Body of pancreas (tissue), 4 donors: Measurements from ENCODE around the gene ADCY7. TPM values are rescaled to one million over a fixed set of nuclear protein-coding genes. Genes with fewer than 3 reads are reported as not detected.

Experiments
- ATAC-seq: fragments of 150-250 bp; one replicate; pipeline ENCODE4 v1.9.1; 2016
- DNase-seq, 4 donors: peaks; one replicate each; pipeline ENCODE4 v3.0.0-alpha.2; 2019
- H3K27ac ChIP-seq, 4 donors: fragments of 200-600 bp; sonication (generic); 1 replicate in 3 of 4; 2 replicates in 1 of 4; pipeline versions ENCODE4 v1.5.1 to v1.6.1; 2016 to 2019; ENCODE audit warnings: mild to moderate bottlenecking in 1 of 4, mixed read lengths in 1 of 4, moderate library complexity in 1 of 4
- H3K27me3 ChIP-seq, 2 donors: fragments of 200-600 bp; sonication (generic); one replicate each; pipeline ENCODE4 v1.6.0; 2016; ENCODE audit warnings: mild to moderate bottlenecking in 1 of 2
- H3K36me3 ChIP-seq, 2 donors: fragments of 200-600 bp; sonication (generic); replicated peaks in 1 of 2; 2 replicates each; pipeline ENCODE4 v1.5.1; 2016; ENCODE audit warnings: low read depth in 2 of 2; ENCODE audit not compliant: insufficient read depth in 1 of 2
- H3K4me1 ChIP-seq: fragments of 200-600 bp; sonication (generic); one replicate; pipeline ENCODE4 v1.6.0; 2016
- H3K4me3 ChIP-seq, 2 donors: fragments of 200-600 bp; sonication (generic); 1 replicate in 1 of 2; 2 replicates in 1 of 2; pipeline ENCODE4 v1.5.1; 2016 to 2019
- H3K9me3 ChIP-seq, 3 donors: fragments of 200-600 bp; sonication (generic); 1 replicate in 2 of 3; 2 replicates in 1 of 3; pipeline ENCODE4 v1.5.1; 2016
- CTCF ChIP-seq, 7 experiments: fragments of 450-650 bp in 4 of 7; fragments of 200-600 bp in 3 of 7; sonication (generic) in 3 of 7; IDR thresholded peaks; one replicate each; pipeline ENCODE4 v1.5.1; 2016 to 2019; ENCODE audit warnings: antibody characterized with exemption in 7 of 7
- POLR2A ChIP-seq, 3 donors: fragments of 450-650 bp; IDR thresholded peaks; one replicate each; pipeline ENCODE4 v1.6.1; 2016; ENCODE audit warnings: antibody characterized with exemption in 3 of 3, mild to moderate bottlenecking in 2 of 3
- WGBS, 2 donors: methylation state at CpG; one replicate each; pipeline ENCODE4 v1.1.5; 2017; 5-methylcytosine and 5-hydroxymethylcytosine counted together
- intact Hi-C: fragments of 100-400 bp; cut with DNase I; formaldehyde crosslinking; loops from one replicate; pipeline ENCODE4 v1.15.1; 2023
- total RNA-seq, 2 donors: library from RNA; depleted of rRNA; stranded (reverse); fragments of >200 nt; gene quantifications; one replicate each; pipeline ENCODE4 v1.1.0, GENCODE V29; 2016

The ADCY7 gene
- total RNA-seq, 2 donors from 2014 or later: 4.9 to 8.6 TPM

GRCh38 chr16:50269061-50269705 is 2.8 kb downstream of the ADCY7 start:
- 86 to 93% methylated on average over 13 of the region's 13 CpGs for WGBS, 2 donors
- H3K4me1 ChIP-seq: no peaks in the 10 kb centered on the region

GRCh38 chr16:50269769-50270509 is 3.6 kb downstream of the ADCY7 start:
- no peaks in the 10 kb centered on the region for H3K36me3 ChIP-seq
- H3K27ac ChIP-seq: no peak overlapping the region
- ATAC-seq (no peak), DNase-seq (no peak)
- H3K27me3 ChIP-seq: no peaks in the 10 kb centered on the region
- no peaks in the 10 kb centered on the region for H3K9me3 ChIP-seq
- 85 to 89% methylated on average over 8 to 12 of the region's 12 CpGs for WGBS, 2 donors
- no peaks in the 10 kb centered on the region for H3K4me1 ChIP-seq
- H3K4me3 ChIP-seq: no peak overlapping the region
- intact Hi-C loops: no loop called here
- TF ChIP-seq CTCF (IDR thresholded peaks at IDR 0.05) (no peak), POLR2A (IDR thresholded peaks at IDR 0.05) (no peak)

More at GRCh38 chr16:50269061-50269705, 2.8 kb downstream of the ADCY7 start:
- DNase-seq (no peak), ATAC-seq (no peak)
- Histone ChIP-seq H3K27me3 (no peaks in the 10 kb centered on the region), H3K4me3 (no peak overlapping the region), H3K9me3 (no peaks in the 10 kb centered on the region), H3K36me3 (no peaks in the 10 kb centered on the region), H3K27ac (no peak overlapping the region)
- intact Hi-C loops: no loop called here
- TF ChIP-seq CTCF (IDR thresholded peaks at IDR 0.05) (no peak), POLR2A (IDR thresholded peaks at IDR 0.05) (no peak)

- Histone ChIP-seq H3K27ac (no peak overlapping the region), H3K27me3 (no peaks in the 10 kb centered on the region), H3K4me3 (no peak overlapping the region), H3K36me3 (no peaks in the 10 kb centered on the region), H3K9me3 (no peaks in the 10 kb centered on the region), H3K4me1 (no peaks in the 10 kb centered on the region)
- intact Hi-C loops: no loop called here
- ATAC-seq (no peak), DNase-seq (no peak)
- 88 to 94% methylated on average over 7 to 13 of the region's 13 CpGs for WGBS, 2 donors
- TF ChIP-seq POLR2A (IDR thresholded peaks at IDR 0.05) (no peak), CTCF (IDR thresholded peaks at IDR 0.05) (no peak)
Measured at GRCh38 chr16:50270510-50271147, 4.3 kb downstream of the ADCY7 start.

- TF ChIP-seq POLR2A (IDR thresholded peaks at IDR 0.05) (no peak), CTCF (IDR thresholded peaks at IDR 0.05) (no peak)
- Histone ChIP-seq H3K27me3 (no peaks in the 10 kb centered on the region), H3K4me3 (no peak overlapping the region), H3K9me3 (no peaks in the 10 kb centered on the region), H3K36me3 (no peaks in the 10 kb centered on the region), H3K4me1 (no peaks in the 10 kb centered on the region), H3K27ac (no peak overlapping the region)
- DNase-seq (no peak), ATAC-seq (no peak)
- 67 to 77% methylated on average over 13 to 15 of the region's 15 CpGs for WGBS, 2 donors
- intact Hi-C loops: no loop called here
Measured at GRCh38 chr16:50271148-50272041, 5.0 kb downstream of the ADCY7 start.
